A673 (cell line): ENCODE results near the gene DGKD.

ENCODE experiments used
- EZH2 ChIP-seq: fragments of 200-600 bp; sonication (generic); IDR thresholded peaks from 2 replicates; pipeline ENCODE4 v1.6.1; 2017; ENCODE audit warnings: borderline replicate concordance, low read depth, mild to moderate bottlenecking, mixed read lengths, antibody characterized with exemption, low read length; ENCODE audit not compliant: poor library complexity, severe bottlenecking
- TF ChIP-seq, protein P1 (sequence below): fragments of 300-800, 200-600 bp; sonication (generic); conservative IDR thresholded peaks from 2 replicates; pipeline ENCODE4 v1.5.1; 2017; ENCODE audit warnings: low read depth, mild to moderate bottlenecking, antibody characterized with exemption, low read length, moderate library complexity, mixed read lengths

DNA sequence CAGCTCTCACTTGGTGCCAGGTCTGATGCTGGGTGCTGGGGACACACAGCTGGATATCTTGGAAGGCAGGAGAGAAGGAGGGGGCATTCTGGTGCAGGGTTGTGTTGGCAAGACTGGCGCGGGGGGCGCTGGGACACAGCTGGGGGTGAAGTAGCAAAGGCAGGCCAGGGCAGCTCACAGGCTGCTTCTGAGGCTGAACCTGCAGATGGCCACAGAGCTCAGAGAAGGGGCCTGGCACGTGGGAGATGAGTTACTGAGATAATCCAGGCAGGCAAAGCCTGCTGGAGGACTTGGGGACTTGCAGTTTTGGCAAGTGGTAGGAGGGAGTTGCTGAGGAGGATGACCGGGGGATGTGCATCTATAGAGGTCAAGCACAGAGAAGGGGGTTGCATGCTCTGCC lies 16.2 kb upstream of the DGKD start:
- no peak for TF ChIP-seq EZH2
- TF ChIP-seq, protein P1, sequence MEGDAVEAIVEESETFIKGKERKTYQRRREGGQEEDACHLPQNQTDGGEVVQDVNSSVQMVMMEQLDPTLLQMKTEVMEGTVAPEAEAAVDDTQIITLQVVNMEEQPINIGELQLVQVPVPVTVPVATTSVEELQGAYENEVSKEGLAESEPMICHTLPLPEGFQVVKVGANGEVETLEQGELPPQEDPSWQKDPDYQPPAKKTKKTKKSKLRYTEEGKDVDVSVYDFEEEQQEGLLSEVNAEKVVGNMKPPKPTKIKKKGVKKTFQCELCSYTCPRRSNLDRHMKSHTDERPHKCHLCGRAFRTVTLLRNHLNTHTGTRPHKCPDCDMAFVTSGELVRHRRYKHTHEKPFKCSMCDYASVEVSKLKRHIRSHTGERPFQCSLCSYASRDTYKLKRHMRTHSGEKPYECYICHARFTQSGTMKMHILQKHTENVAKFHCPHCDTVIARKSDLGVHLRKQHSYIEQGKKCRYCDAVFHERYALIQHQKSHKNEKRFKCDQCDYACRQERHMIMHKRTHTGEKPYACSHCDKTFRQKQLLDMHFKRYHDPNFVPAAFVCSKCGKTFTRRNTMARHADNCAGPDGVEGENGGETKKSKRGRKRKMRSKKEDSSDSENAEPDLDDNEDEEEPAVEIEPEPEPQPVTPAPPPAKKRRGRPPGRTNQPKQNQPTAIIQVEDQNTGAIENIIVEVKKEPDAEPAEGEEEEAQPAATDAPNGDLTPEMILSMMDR = no peak
